ENCODE data around the gene NCAPH2.
"Not testable (repeated sequence)": the region's sequence is repeated elsewhere in the genome, so short reads cannot be mapped to it uniquely, and the experiment has no call there.

DNA sequence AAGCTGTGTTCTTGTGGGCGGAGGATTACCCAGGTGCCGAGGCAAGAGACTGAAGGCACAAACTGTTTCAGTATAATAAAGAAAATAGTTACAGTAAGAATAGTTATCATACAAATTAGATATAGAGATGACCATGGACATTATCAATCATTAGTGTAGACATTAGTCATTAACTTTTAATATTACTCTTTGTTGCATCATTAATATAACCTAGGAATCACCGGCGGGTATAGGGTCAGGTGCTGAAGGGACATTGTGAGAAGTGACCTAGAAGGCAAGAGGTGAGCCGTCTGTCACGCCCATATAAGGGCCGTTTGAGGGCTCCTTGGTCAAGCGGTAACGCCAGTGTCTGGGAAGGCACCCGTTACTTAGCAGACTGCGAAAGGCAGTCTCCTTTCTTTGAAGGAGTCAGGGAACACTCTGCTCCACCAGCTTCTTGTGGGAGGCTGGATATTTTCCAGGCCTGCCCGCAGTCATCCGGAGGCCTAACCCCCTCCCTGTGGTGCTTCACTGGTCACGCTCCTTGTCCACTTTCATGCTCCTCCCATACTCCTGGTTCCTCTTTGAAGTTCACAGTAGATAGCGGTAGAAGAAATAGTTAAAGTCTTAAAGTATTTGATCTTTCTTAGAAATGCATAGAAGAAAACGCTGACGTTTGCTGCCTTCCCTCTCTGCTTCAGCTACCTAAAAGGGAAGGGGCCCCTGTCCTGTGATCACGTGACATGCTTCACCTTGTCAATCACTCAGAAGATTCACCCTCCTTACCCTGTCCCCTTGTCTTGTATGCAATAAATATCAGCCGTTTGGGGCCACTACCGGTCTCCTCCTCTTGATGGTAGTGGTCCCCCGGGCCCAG is 26.1 kb downstream of the NCAPH2 start:
- TF ChIP-seq, protein P1, sequence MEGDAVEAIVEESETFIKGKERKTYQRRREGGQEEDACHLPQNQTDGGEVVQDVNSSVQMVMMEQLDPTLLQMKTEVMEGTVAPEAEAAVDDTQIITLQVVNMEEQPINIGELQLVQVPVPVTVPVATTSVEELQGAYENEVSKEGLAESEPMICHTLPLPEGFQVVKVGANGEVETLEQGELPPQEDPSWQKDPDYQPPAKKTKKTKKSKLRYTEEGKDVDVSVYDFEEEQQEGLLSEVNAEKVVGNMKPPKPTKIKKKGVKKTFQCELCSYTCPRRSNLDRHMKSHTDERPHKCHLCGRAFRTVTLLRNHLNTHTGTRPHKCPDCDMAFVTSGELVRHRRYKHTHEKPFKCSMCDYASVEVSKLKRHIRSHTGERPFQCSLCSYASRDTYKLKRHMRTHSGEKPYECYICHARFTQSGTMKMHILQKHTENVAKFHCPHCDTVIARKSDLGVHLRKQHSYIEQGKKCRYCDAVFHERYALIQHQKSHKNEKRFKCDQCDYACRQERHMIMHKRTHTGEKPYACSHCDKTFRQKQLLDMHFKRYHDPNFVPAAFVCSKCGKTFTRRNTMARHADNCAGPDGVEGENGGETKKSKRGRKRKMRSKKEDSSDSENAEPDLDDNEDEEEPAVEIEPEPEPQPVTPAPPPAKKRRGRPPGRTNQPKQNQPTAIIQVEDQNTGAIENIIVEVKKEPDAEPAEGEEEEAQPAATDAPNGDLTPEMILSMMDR (IDR thresholded peaks at IDR 0.05), result not testable (repeated sequence)
- peak in 1 of 2 donors; percentile 25 for TF ChIP-seq POLR2A (IDR thresholded peaks at IDR 0.05)
- not testable (repeated sequence) for TF ChIP-seq POLR2AphosphoS5 (IDR thresholded peaks at IDR 0.05; ENCODE audit: insufficient read depth in 1 of 2, low read depth in 1 of 2)
